B cell (primary cell): Measurements from ENCODE around the gene KLF1. TPM values are rescaled to one million over a fixed set of nuclear protein-coding genes. Genes with fewer than 3 reads are reported as not detected.

ENCODE experiments used
- ATAC-seq: fragments of 200-7000 bp; cut with Tn5 transposase; one replicate; pipeline ENCODE4 v1.10.0; 2021; ENCODE audit warnings: low read depth, mild to moderate bottlenecking, moderate number of reproducible peaks, moderate library complexity
- CTCF ChIA-PET: fragments of 350-600 bp; sonication (Branson Sonifier 250); formaldehyde crosslinking; loops from one replicate; lab custom pipeline; 2021; ENCODE audit warnings: antibody characterized with exemption, inconsistent platforms; lab: Charles Lee
- POLR2A ChIA-PET: fragments of 350-600 bp; sonication (Branson Sonifier 250); formaldehyde crosslinking; loops from one replicate; lab custom pipeline; 2021; ENCODE audit warnings: antibody characterized with exemption; lab: Charles Lee
- DNase-seq: peaks from one replicate; pipeline ENCODE4 v3.0.0; 2013
- H2AFZ ChIP-seq: 2 replicates; pipeline ENCODE4 v1.6.1; 2012; ENCODE audit warnings: mild to moderate bottlenecking, low read depth, low read length; ENCODE audit not compliant: insufficient read depth, poor library complexity, severe bottlenecking
- H3K27ac ChIP-seq, 2 donors: 1 replicate in 1 of 2; 2 replicates in 1 of 2; pipeline ENCODE4 v1.5.1; 2012 to 2013; ENCODE audit warnings: low read length in 2 of 2, mild to moderate bottlenecking in 2 of 2, moderate library complexity in 1 of 2
- H3K27me3 ChIP-seq, 4 experiments: fragments of 200-600 bp in 1 of 4; sonication (generic) in 1 of 4; replicated peaks in 1 of 4; 1 replicate in 2 of 4; 2 replicates in 2 of 4; pipeline versions ENCODE4 v1.6.1 to v1.7.0; 2013 to 2016; ENCODE audit warnings: low read length in 3 of 4, mild to moderate bottlenecking in 2 of 4, mixed read lengths in 1 of 4, moderate library complexity in 1 of 4; ENCODE audit not compliant: insufficient read depth in 4 of 4, control insufficient read depth in 3 of 4; ENCODE audit errors: control extremely low read depth in 1 of 4
- H3K36me3 ChIP-seq, 2 experiments: replicated peaks in 1 of 2; 1 replicate in 1 of 2; 2 replicates in 1 of 2; pipeline versions ENCODE4 v1.6.1 to v1.7.1; 2013; ENCODE audit warnings: low read length in 1 of 2; ENCODE audit not compliant: insufficient read depth in 2 of 2, control insufficient read depth in 1 of 2; ENCODE audit errors: control extremely low read depth in 1 of 2, extremely low read depth in 1 of 2
- H3K4me1 ChIP-seq, 2 donors: fragments of 200-600 bp in 1 of 2; sonication (generic) in 1 of 2; 1 replicate in 1 of 2; 2 replicates in 1 of 2; pipeline versions ENCODE4 v1.5.1 to v1.6.1; 2013 to 2017; ENCODE audit warnings: low read length in 2 of 2; ENCODE audit not compliant: control insufficient read depth in 2 of 2, insufficient read depth in 2 of 2
- H3K4me2 ChIP-seq: replicated peaks from 2 replicates; pipeline ENCODE3; 2012; ENCODE audit warnings: mild to moderate bottlenecking, low read depth, low read length; ENCODE audit not compliant: poor library complexity, severe bottlenecking
- H3K4me3 ChIP-seq, 5 experiments: fragments of 200-600 bp in 1 of 5; sonication (generic) in 1 of 5; 1 replicate in 3 of 5; 2 replicates in 2 of 5; pipeline versions ENCODE4 v1.5.1 to v1.7.0; 2011 to 2016; ENCODE audit warnings: low read length in 4 of 5, mild to moderate bottlenecking in 4 of 5, low read depth in 2 of 5, control low read depth in 1 of 5, moderate library complexity in 1 of 5; ENCODE audit not compliant: insufficient read depth in 1 of 5; ENCODE audit errors: control extremely low read depth in 1 of 5, extremely low read depth in 1 of 5
- H3K79me2 ChIP-seq: fragments of 200-600 bp; sonication (generic); one replicate; pipeline ENCODE4 v1.6.0; 2016; ENCODE audit warnings: low read length; ENCODE audit not compliant: control insufficient read depth, insufficient read depth
- H3K9ac ChIP-seq: fragments of 200-600 bp; sonication (generic); 2 replicates; pipeline ENCODE4 v1.6.1; 2017; ENCODE audit warnings: mild to moderate bottlenecking, low read length, moderate library complexity
- H3K9me3 ChIP-seq, 3 donors: one replicate each; pipeline versions ENCODE4 v1.6.1 to v1.7.1; 2013; ENCODE audit warnings: low read length in 2 of 3; ENCODE audit not compliant: control insufficient read depth in 2 of 3, insufficient read depth in 1 of 3; ENCODE audit errors: control extremely low read depth in 1 of 3
- H4K20me1 ChIP-seq: 2 replicates; pipeline ENCODE4 v1.6.0; 2012; ENCODE audit warnings: mild to moderate bottlenecking, low read length; ENCODE audit not compliant: insufficient read depth, control insufficient read depth, poor library complexity, severe bottlenecking
- H3K27ac Mint-ChIP-seq: one replicate; pipeline ENCODE4 v1.8.0; 2021; ENCODE audit warnings: mixed read lengths
- H3K27me3 Mint-ChIP-seq: one replicate; pipeline ENCODE4 v1.8.0; 2021; ENCODE audit warnings: mixed read lengths
- H3K4me1 Mint-ChIP-seq: one replicate; pipeline ENCODE4 v1.8.0; 2021; ENCODE audit warnings: mixed read lengths
- H3K4me3 Mint-ChIP-seq: one replicate; pipeline ENCODE4 v1.8.0; 2021; ENCODE audit warnings: mixed read lengths
- H3K9me3 Mint-ChIP-seq: one replicate; pipeline ENCODE4 v1.8.0; 2022; ENCODE audit warnings: mixed read lengths; ENCODE audit not compliant: insufficient read depth
- EZH2 ChIP-seq: IDR thresholded peaks from 2 replicates; pipeline ENCODE4 v1.6.1; 2012; ENCODE audit warnings: borderline replicate concordance, low read depth, mild to moderate bottlenecking, moderate library complexity, low read length; ENCODE audit not compliant: insufficient read depth, poor library complexity, severe bottlenecking
- WGBS: methylation state at CpG from one replicate; pipeline ENCODE4 v1.1.5; 2013; ENCODE audit warnings: missing lambda C conversion rate; ENCODE audit not compliant: insufficient coverage; 5-methylcytosine and 5-hydroxymethylcytosine counted together
- intact Hi-C: fragments of 100-400 bp; cut with micrococcal nuclease; formaldehyde crosslinking; loops from one replicate; pipeline ENCODE4 v1.10.0; 2022
- polyA plus RNA-seq: library from polyadenylated mRNA; depleted of rRNA; stranded (reverse); fragments of >200 nt; gene quantifications from 2 replicates; pipeline ENCODE4 v1.2.3, GENCODE V29; 2012
- total RNA-seq, 2 donors: library from RNA; stranded (reverse); fragments of 120-200 nt in 1 of 2; gene quantifications; 1 replicate in 1 of 2; 2 replicates in 1 of 2; pipeline versions ENCODE4 v1.2.3 to v1.2.4, GENCODE V29; 2013 to 2022
- TF ChIP-seq, protein P1 (sequence below): fragments of 200-600 bp; IDR thresholded peaks from one replicate; pipeline ENCODE4 v1.8.0; 2022; ENCODE audit warnings: antibody characterized with exemption, mild to moderate bottlenecking

The KLF1 gene
- total and polyA plus RNA-seq, 2 donors (not counting 1 experiment from before 2014, with no cell fraction given), result not detected

DNA sequence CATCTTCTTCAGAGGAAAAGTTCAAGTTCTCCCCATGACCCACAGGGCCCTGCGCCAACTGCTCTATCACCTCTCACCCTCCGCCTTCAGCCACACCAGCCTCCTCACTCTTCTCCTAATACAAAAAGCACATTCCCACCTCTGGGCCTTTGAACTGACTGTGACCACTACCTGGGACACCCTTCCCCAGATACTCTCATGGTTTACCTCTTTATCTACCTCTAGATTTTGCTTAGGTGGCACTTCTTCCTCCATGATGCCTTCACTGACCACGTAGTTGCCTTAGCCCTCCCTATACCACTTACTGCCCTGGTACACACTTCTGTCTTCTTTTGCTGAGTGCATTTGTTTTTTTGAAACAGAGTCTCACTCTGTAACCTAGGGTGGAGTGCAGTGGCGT, 36.0 kb upstream of the KLF1 start:
- Mint-ChIP-seq H3K27me3 (no peaks in the 10 kb centered on the region), H3K9me3 (no peaks in the 10 kb centered on the region), H3K4me3 (no peak overlapping the region), H3K27ac (no peak overlapping the region), H3K4me1 (peaks cover 9% of the 10 kb centered on the region)
- Histone ChIP-seq H3K79me2 (peaks cover under 1% of the 10 kb centered on the region), H3K4me2 (no peak overlapping the region), H3K9ac (no peak overlapping the region), H3K36me3 (peaks cover 0 to 47% of the 10 kb centered on the region in 2 experiments), H3K27me3 (no peaks in the 10 kb centered on the region), H4K20me1 (peaks cover 13% of the 10 kb centered on the region), H3K4me1 (peaks cover 0 to 12% of the 10 kb centered on the region in 2 donors), H3K9me3 (no peaks in the 10 kb centered on the region), H2AFZ (no peak overlapping the region), H3K27ac (no peak overlapping the region), H3K4me3 (no peak overlapping the region)
- DNase-seq (no peak), ATAC-seq (no peak)
- intact Hi-C loops, result no loop called here
- TF ChIP-seq, protein P1, sequence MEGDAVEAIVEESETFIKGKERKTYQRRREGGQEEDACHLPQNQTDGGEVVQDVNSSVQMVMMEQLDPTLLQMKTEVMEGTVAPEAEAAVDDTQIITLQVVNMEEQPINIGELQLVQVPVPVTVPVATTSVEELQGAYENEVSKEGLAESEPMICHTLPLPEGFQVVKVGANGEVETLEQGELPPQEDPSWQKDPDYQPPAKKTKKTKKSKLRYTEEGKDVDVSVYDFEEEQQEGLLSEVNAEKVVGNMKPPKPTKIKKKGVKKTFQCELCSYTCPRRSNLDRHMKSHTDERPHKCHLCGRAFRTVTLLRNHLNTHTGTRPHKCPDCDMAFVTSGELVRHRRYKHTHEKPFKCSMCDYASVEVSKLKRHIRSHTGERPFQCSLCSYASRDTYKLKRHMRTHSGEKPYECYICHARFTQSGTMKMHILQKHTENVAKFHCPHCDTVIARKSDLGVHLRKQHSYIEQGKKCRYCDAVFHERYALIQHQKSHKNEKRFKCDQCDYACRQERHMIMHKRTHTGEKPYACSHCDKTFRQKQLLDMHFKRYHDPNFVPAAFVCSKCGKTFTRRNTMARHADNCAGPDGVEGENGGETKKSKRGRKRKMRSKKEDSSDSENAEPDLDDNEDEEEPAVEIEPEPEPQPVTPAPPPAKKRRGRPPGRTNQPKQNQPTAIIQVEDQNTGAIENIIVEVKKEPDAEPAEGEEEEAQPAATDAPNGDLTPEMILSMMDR, result no peak
- no peak for TF ChIP-seq EZH2
- ChIA-PET CTCF (no interaction called here), POLR2A (no interaction called here)
- WGBS, result 93% methylated on average over 3 of the region's 4 CpGs

DNA sequence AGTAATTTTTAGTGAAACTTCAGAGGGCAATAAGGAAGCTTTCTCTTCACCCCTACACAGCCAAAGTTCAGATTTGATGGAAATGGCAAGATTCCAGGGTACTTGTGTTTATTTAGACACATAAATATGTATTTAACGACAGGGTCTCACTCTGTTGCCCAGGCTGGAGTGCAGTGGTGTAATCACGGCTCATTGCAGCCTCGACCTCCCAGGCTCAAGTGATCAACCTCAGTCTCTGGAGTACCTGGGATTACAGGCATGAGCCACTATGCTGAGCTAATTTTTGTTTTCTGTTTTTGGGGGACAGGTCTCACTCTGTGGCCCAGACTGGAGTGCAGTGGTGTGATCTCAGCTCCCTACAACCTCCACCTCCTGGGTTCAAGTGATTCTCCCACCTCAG, 34.0 kb upstream of the KLF1 start:
- H2AFZ ChIP-seq, result no peak overlapping the region
- no peak overlapping the region for H3K27ac ChIP-seq
- intact Hi-C loops, result no loop called here
- Mint-ChIP-seq H3K27ac (no peak overlapping the region), H3K4me1 (peaks cover 9% of the 10 kb centered on the region), H3K4me3 (no peak overlapping the region), H3K9me3 (no peaks in the 10 kb centered on the region), H3K27me3 (no peaks in the 10 kb centered on the region)
- H3K27me3 ChIP-seq, result no peaks in the 10 kb centered on the region
- 82% methylated on average over 2 of the region's 3 CpGs for WGBS
- H3K4me3 ChIP-seq, result no peak overlapping the region
- peaks cover 0 to 36% of the 10 kb centered on the region in 2 experiments for H3K36me3 ChIP-seq
- peaks cover 0 to 12% of the 10 kb centered on the region in 2 donors for H3K4me1 ChIP-seq
- peaks cover 12% of the 10 kb centered on the region for H4K20me1 ChIP-seq
- ChIA-PET CTCF (interaction anchor here (0.6 to 1.4 kb wide), 3 partner anchors 12 to 1285 kb away, joined by 3 to 5 read pairs (median 3); partner anchors contain the start of gene ADGRL1), POLR2A (interaction anchor here (1.0 kb wide), 1 partner anchor 30 kb away, joined by 4 read pairs; the partner anchor contains the start of gene GCDH)
- ATAC-seq (no peak), DNase-seq (no peak)
- no peak overlapping the region for H3K4me2 ChIP-seq
- H3K9ac ChIP-seq, result no peak overlapping the region
- H3K79me2 ChIP-seq, result no peaks in the 10 kb centered on the region
- H3K9me3 ChIP-seq, result no peaks in the 10 kb centered on the region
- TF ChIP-seq, protein P1, result no peak
- TF ChIP-seq EZH2, result no peak
